Activated T-cell treated with anti-CD3 and anti-CD28 coated beads, Interleukin-2, amount 50 U/mL, for 4 hours (primary cell): ENCODE data around the gene GTPBP6. TPM values are rescaled to one million over a fixed set of nuclear protein-coding genes. Genes with fewer than 3 reads are reported as not detected.
"Not testable (repeated sequence)": the region's sequence is repeated elsewhere in the genome, so short reads cannot be mapped to it uniquely, and the experiment has no call there.

Source experiments
- ATAC-seq, 2 donors: fragments of 200-7000 bp; cut with Tn5 transposase; one replicate each; pipeline ENCODE4 v1.10.0; 2021
- DNase-seq: peaks from one replicate; pipeline ENCODE4 v3.0.0-alpha.2; 2020
- H3K27me3 Mint-ChIP-seq: one replicate; pipeline ENCODE4 v1.8.0; 2021; ENCODE audit warnings: low read depth, mixed read lengths
- H3K36me3 Mint-ChIP-seq: one replicate; pipeline ENCODE4 v1.8.0; 2022; ENCODE audit warnings: mixed read lengths; ENCODE audit not compliant: insufficient read depth
- H3K4me1 Mint-ChIP-seq: one replicate; pipeline ENCODE4 v1.8.0; 2021; ENCODE audit warnings: low read depth, mixed read lengths
- H3K4me3 Mint-ChIP-seq: one replicate; pipeline ENCODE4 v1.8.0; 2021; ENCODE audit warnings: mild to moderate bottlenecking, moderate library complexity, mixed read lengths
- H3K9me3 Mint-ChIP-seq: one replicate; pipeline ENCODE4 v1.8.0; 2021; ENCODE audit warnings: mixed read lengths
- total RNA-seq, 3 donors: library from RNA; stranded (reverse); gene quantifications; one replicate each; pipeline ENCODE4 v1.2.1, GENCODE V29; 2021

The GTPBP6 gene
- total RNA-seq, 3 donors from 2014 or later = 123 to 142 (median 134) TPM

GRCh38 chrX:310621-311155, 7.9 kb downstream of the GTPBP6 start:
- H3K4me3 Mint-ChIP-seq = no peak overlapping the region
- H3K27me3 Mint-ChIP-seq = no peaks in the 10 kb centered on the region
- H3K4me1 Mint-ChIP-seq = no peaks in the 10 kb centered on the region
- H3K9me3 Mint-ChIP-seq = no peaks in the 10 kb centered on the region
- no peak for DNase-seq
- ATAC-seq = no peak
- H3K36me3 Mint-ChIP-seq = peaks cover 25% of the 10 kb centered on the region

- Mint-ChIP-seq H3K27me3 (no peaks in the 10 kb centered on the region), H3K4me1 (no peaks in the 10 kb centered on the region), H3K4me3 (no peak overlapping the region), H3K36me3 (peaks cover 34% of the 10 kb centered on the region), H3K9me3 (no peaks in the 10 kb centered on the region)
- ATAC-seq (no peak), DNase-seq (no peak)
Measured at GRCh38 chrX:308821-309520, 9.6 kb downstream of the GTPBP6 start.

GRCh38 chrX:307261-308111, 11.1 kb downstream of the GTPBP6 start:
- DNase-seq = no peak
- H3K4me3 Mint-ChIP-seq = no peak overlapping the region
- no peaks in the 10 kb centered on the region for H3K9me3 Mint-ChIP-seq
- H3K36me3 Mint-ChIP-seq = peaks cover 37% of the 10 kb centered on the region
- H3K4me1 Mint-ChIP-seq = no peaks in the 10 kb centered on the region
- no peak for ATAC-seq
- H3K27me3 Mint-ChIP-seq = no peaks in the 10 kb centered on the region

- H3K4me3 Mint-ChIP-seq, ATAC-seq: not testable (repeated sequence)
- peaks cover 40% of the 10 kb centered on the region for H3K36me3 Mint-ChIP-seq
Measured at GRCh38 chrX:306614-307251, 11.9 kb downstream of the GTPBP6 start.

GRCh38 chrX:305781-306613, 12.6 kb downstream of the GTPBP6 start:
- ATAC-seq, H3K4me1 Mint-ChIP-seq, H3K9me3 Mint-ChIP-seq, H3K27me3 Mint-ChIP-seq, DNase-seq, H3K4me3 Mint-ChIP-seq: not testable (repeated sequence)
- H3K36me3 Mint-ChIP-seq = peaks cover 43% of the 10 kb centered on the region

More at GRCh38 chrX:306614-307251, 11.9 kb downstream of the GTPBP6 start:
- not testable (repeated sequence) for H3K9me3 Mint-ChIP-seq, H3K27me3 Mint-ChIP-seq, DNase-seq, H3K4me1 Mint-ChIP-seq

GRCh38 chrX:302975-303374, 15.6 kb downstream of the GTPBP6 start:
- H3K27me3 Mint-ChIP-seq = no peaks in the 10 kb centered on the region
- H3K36me3 Mint-ChIP-seq = peaks cover 33% of the 10 kb centered on the region
- ATAC-seq (no peak), DNase-seq (no peak)
- no peaks in the 10 kb centered on the region for H3K9me3 Mint-ChIP-seq
- H3K4me1 Mint-ChIP-seq = no peaks in the 10 kb centered on the region
- H3K4me3 Mint-ChIP-seq = no peak overlapping the region

GRCh38 chrX:300334-300733, 18.3 kb downstream of the GTPBP6 start:
- DNase-seq (no peak), ATAC-seq (no peak)
- Mint-ChIP-seq H3K9me3 (no peaks in the 10 kb centered on the region), H3K36me3 (peaks cover 28% of the 10 kb centered on the region), H3K27me3 (no peaks in the 10 kb centered on the region), H3K4me1 (no peaks in the 10 kb centered on the region), H3K4me3 (no peak overlapping the region)

- H3K27me3 Mint-ChIP-seq = no peaks in the 10 kb centered on the region
- DNase-seq = no peak
- peaks cover 20% of the 10 kb centered on the region for H3K36me3 Mint-ChIP-seq
Measured at GRCh38 chrX:298993-299392, 19.6 kb downstream of the GTPBP6 start.

GRCh38 chrX:295136-295535, 23.5 kb downstream of the GTPBP6 start:
- no peak for ATAC-seq
- no peak for DNase-seq
- H3K4me3 Mint-ChIP-seq = no peak overlapping the region
- H3K36me3 Mint-ChIP-seq = peaks cover 9% of the 10 kb centered on the region
- H3K27me3 Mint-ChIP-seq = no peaks in the 10 kb centered on the region
- no peaks in the 10 kb centered on the region for H3K4me1 Mint-ChIP-seq
- no peaks in the 10 kb centered on the region for H3K9me3 Mint-ChIP-seq

More at GRCh38 chrX:298993-299392, 19.6 kb downstream of the GTPBP6 start:
- no peak overlapping the region for H3K4me3 Mint-ChIP-seq
- ATAC-seq = no peak
- H3K4me1 Mint-ChIP-seq = no peaks in the 10 kb centered on the region
- no peaks in the 10 kb centered on the region for H3K9me3 Mint-ChIP-seq

- no peaks in the 10 kb centered on the region for H3K27me3 Mint-ChIP-seq
- DNase-seq = no peak
- no peak for ATAC-seq
- H3K36me3 Mint-ChIP-seq = peaks cover 9% of the 10 kb centered on the region
- H3K4me3 Mint-ChIP-seq = no peak overlapping the region
- no peaks in the 10 kb centered on the region for H3K9me3 Mint-ChIP-seq
- H3K4me1 Mint-ChIP-seq = no peaks in the 10 kb centered on the region
Measured at GRCh38 chrX:292900-293897, 25.4 kb downstream of the GTPBP6 start.

GRCh38 chrX:291411-291901, 27.1 kb downstream of the GTPBP6 start:
- H3K36me3 Mint-ChIP-seq = peaks cover 8% of the 10 kb centered on the region
- no peaks in the 10 kb centered on the region for H3K4me1 Mint-ChIP-seq
- DNase-seq = no peak
- H3K9me3 Mint-ChIP-seq = no peaks in the 10 kb centered on the region
- no peak for ATAC-seq
- H3K4me3 Mint-ChIP-seq = no peak overlapping the region
- no peaks in the 10 kb centered on the region for H3K27me3 Mint-ChIP-seq

GRCh38 chrX:290476-291166, 28.0 kb downstream of the GTPBP6 start:
- ATAC-seq = no peak
- H3K4me1 Mint-ChIP-seq = no peaks in the 10 kb centered on the region
- no peaks in the 10 kb centered on the region for H3K9me3 Mint-ChIP-seq
- no peak for DNase-seq
- no peak overlapping the region for H3K4me3 Mint-ChIP-seq
- peaks cover 7% of the 10 kb centered on the region for H3K36me3 Mint-ChIP-seq
- H3K27me3 Mint-ChIP-seq = no peaks in the 10 kb centered on the region
